ENCODE data around the gene LGALSL.

The LGALSL gene

DNA sequence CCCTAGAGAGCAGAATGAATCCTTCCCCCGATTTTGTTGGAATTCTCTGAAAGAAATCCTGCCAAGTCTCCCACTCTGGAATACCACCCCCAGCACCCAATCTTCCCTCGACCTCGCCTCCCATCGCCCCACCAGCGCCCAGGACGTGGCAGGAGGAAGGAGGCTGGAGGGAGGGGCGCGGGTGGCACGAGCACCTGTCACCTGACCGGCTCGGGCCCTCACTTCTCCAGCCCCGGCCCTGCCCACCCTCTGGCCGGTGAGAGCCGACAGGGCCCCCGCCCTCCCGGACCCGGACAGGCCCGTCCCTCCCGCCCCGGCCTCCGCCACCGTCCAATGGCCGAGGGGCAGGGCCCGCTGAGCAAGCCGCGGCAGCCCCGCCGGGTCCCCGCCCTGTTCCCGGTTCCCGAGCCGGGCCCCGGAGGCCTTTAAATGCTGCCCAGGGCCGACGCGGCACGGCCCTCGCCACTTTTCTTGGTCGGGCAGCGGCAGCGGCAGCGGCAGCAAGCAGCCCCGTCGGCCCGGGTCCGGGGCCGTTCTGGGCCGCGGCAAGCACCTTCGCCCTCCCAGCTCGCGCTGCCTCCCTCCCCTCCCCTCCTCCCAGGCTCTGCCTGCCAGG lies at the start of gene LGALSL:
TSS of gene LGALSL (plus strand) at position 393 of the 616 bp plus-strand sequence. CDS start 384 bp downstream, outside the sequence.
- peak; percentile 67 for DNase-seq (ENCODE audit: insufficient read length, low spot score)
- no peak for FAIRE-seq

DNA sequence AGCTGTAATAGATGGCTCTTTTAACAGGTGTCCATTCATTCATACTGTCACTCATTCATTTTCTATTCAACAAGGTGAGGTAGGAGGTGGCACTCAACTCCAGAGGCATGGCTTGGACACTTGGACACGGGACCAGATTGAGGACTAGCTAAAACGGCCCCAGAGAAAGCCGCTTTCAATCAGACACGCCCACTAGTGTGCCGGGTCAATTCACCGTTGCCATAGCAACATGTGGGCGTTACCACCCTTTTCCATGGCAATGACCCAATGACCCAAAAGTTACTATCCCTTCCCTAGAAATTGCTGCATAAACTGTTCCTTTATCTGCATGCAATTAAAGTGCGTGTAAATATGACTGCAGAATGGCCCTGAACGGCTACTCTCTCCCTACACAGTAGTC lies 49.2 kb upstream of the LGALSL start:
- DNase-seq (ENCODE audit: insufficient read length, low spot score) (no peak), FAIRE-seq (no peak)
- TF ChIP-seq, protein P1, sequence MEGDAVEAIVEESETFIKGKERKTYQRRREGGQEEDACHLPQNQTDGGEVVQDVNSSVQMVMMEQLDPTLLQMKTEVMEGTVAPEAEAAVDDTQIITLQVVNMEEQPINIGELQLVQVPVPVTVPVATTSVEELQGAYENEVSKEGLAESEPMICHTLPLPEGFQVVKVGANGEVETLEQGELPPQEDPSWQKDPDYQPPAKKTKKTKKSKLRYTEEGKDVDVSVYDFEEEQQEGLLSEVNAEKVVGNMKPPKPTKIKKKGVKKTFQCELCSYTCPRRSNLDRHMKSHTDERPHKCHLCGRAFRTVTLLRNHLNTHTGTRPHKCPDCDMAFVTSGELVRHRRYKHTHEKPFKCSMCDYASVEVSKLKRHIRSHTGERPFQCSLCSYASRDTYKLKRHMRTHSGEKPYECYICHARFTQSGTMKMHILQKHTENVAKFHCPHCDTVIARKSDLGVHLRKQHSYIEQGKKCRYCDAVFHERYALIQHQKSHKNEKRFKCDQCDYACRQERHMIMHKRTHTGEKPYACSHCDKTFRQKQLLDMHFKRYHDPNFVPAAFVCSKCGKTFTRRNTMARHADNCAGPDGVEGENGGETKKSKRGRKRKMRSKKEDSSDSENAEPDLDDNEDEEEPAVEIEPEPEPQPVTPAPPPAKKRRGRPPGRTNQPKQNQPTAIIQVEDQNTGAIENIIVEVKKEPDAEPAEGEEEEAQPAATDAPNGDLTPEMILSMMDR (IDR thresholded peaks at IDR 0.05; ENCODE audit: insufficient read depth, missing control alignments) = no peak

More for the DNA sequence above, at the start of gene LGALSL:
- TF ChIP-seq, protein P1 (IDR thresholded peaks at IDR 0.05; ENCODE audit: insufficient read depth, missing control alignments) = no peak

DNA sequence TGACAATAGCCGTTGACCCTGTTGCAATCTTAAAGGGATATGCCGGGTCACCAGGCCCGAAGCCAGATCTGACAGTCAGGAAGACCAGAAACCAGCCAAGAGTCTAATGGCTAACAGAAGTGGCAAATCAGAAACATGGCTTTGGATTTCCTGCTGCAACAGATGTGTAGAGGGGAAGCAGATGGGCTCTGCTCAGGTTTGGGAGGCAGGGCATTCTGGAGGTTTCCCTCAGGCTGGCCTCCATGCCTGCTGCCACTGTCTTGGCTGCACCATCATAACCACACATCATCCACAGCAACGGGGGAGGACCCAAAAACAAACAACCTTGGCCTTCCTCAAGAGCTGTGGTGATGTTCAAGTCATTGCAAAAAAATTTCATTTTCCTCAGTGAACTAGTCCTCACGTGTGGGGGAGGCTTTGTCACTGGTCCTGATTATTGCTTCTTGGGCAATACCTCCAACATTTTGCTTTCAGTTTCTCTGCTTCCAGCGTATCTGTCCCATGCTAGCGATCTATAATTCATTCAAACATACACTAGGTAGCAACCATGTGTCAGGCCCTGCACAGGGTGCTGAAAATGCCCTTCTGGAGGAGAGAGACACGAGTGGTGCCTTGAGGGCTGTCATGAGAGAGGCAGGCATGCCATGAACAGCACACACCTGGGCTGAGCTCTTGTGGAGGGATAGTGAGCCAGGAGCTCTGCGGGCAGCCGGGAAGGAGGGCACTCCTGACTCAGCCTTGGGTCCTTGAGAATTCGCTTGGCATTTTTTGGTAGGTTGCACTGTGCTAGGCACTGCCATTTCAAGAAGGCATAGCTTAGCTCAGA lies 48.2 kb upstream of the LGALSL start:
- FAIRE-seq = no peak
- TF ChIP-seq, protein P1 (IDR thresholded peaks at IDR 0.05; ENCODE audit: insufficient read depth, missing control alignments) = no peak
- no peak for DNase-seq (ENCODE audit: insufficient read length, low spot score)

DNA sequence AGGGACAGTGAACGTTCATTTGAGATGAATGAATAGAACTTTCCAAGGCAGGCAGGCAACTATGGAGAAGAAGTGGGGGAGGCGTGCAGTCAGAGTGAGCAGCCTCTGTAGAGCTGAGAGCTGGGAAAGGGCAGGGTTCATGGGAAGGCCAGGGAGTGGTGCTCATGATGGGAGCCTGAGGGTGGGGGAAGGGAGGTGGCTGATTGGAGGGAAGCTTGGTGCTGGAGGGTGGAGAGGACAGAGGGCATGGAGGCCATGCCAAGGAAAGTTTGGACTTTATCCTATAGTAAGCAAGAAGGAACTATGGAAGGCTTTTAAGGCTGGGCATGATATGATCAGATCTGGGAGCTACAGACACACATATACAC lies 47.6 kb upstream of the LGALSL start:
- no peak for DNase-seq (ENCODE audit: insufficient read length, low spot score)

DNA sequence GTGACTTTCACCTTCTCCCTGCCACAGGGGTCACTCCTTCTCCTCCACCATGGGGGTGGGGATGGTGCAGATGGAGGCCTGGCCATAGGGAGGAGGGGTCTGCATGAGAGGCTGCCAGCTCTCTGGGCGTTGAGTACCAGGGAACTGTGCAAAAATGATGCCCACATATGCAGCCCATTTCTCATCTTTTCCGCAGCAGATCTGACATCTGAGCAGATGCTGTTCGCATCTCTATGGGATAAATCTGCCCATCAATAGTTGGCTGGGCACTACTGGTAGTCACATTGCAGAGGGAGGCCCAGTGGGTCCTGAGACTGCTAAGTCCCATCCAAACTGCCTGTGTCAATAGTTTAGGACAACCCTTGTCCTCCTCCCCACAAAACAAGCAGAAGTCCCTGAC lies 45.9 kb upstream of the LGALSL start:
- DNase-seq (ENCODE audit: insufficient read length, low spot score) = no peak
- TF ChIP-seq, protein P1 (IDR thresholded peaks at IDR 0.05; ENCODE audit: insufficient read depth, missing control alignments) = no peak
- no peak for FAIRE-seq

More for the DNA sequence above, 47.6 kb upstream of the LGALSL start:
- no peak for FAIRE-seq
- TF ChIP-seq, protein P1 (IDR thresholded peaks at IDR 0.05; ENCODE audit: insufficient read depth, missing control alignments) = no peak

DNA sequence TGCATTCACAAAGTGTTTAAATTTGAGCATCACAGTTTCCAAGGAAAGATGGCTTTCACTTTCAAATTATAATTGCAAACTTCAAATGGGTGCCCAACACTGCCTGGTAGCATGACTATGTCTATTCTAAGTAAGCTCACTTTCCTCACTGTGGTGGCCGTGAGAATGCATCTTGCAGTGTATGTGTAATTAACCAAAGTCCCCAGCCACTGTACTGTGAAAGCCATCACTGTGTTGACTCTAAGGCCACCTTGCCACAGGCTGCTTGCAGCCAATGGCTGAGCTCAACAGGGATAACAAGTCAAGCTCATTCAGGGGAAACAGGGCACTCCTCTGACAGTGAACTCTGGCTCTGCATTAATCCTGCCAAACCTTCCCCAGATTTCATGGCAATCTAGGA lies 43.3 kb upstream of the LGALSL start:
- TF ChIP-seq, protein P1 (IDR thresholded peaks at IDR 0.05; ENCODE audit: insufficient read depth, missing control alignments) = no peak
- no peak for DNase-seq (ENCODE audit: insufficient read length, low spot score)
- FAIRE-seq = no peak

DNA sequence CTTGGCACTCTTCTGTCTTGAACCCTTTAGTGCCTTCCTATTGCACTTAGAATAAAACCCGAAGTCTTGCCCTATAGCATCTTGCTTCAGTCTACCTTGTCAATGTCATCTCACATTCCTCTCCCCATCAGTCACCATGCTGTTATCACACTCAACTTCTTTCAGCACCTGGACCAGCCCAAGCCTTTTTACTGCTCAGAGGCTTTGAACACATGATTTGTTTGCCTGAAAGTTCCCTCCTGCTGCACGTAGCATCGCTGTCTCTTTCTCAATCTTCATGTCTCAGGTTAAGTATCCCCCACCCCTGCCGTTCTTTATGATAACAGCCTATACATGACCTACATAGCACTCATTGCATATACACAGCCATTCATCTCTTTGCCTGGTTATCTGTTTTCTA lies 41.3 kb upstream of the LGALSL start:
- TF ChIP-seq, protein P1 (IDR thresholded peaks at IDR 0.05; ENCODE audit: insufficient read depth, missing control alignments) = no peak
- DNase-seq (ENCODE audit: insufficient read length, low spot score) (no peak), FAIRE-seq (no peak)
